ENCODE results near the gene MID1.

DNA sequence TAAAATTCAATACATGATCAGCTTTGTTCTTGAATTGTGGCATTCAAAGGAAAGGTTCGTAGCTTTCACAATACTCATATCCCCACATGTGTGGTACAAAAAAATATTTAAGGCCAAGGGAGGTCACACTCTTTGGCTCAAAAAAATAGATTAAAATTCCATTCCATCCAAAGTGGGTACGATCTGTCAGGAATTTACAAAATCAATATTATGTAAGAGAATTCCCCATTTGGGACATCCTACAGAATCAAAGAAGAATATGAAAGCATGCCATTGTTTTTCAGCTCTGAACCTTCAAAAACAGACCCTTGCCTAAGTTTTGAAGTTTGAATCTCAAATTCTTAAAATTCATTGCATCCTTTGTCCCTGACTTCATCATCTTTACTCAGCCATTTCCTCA is 85.8 kb downstream of the MID1 start:
- TF ChIP-seq, protein P1, sequence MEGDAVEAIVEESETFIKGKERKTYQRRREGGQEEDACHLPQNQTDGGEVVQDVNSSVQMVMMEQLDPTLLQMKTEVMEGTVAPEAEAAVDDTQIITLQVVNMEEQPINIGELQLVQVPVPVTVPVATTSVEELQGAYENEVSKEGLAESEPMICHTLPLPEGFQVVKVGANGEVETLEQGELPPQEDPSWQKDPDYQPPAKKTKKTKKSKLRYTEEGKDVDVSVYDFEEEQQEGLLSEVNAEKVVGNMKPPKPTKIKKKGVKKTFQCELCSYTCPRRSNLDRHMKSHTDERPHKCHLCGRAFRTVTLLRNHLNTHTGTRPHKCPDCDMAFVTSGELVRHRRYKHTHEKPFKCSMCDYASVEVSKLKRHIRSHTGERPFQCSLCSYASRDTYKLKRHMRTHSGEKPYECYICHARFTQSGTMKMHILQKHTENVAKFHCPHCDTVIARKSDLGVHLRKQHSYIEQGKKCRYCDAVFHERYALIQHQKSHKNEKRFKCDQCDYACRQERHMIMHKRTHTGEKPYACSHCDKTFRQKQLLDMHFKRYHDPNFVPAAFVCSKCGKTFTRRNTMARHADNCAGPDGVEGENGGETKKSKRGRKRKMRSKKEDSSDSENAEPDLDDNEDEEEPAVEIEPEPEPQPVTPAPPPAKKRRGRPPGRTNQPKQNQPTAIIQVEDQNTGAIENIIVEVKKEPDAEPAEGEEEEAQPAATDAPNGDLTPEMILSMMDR (IDR thresholded peaks at IDR 0.05) = no peak
- no peak for TF ChIP-seq POLR2AphosphoS5 (IDR thresholded peaks at IDR 0.05; ENCODE audit: low read depth, low read length)
- TF ChIP-seq, protein P2, sequence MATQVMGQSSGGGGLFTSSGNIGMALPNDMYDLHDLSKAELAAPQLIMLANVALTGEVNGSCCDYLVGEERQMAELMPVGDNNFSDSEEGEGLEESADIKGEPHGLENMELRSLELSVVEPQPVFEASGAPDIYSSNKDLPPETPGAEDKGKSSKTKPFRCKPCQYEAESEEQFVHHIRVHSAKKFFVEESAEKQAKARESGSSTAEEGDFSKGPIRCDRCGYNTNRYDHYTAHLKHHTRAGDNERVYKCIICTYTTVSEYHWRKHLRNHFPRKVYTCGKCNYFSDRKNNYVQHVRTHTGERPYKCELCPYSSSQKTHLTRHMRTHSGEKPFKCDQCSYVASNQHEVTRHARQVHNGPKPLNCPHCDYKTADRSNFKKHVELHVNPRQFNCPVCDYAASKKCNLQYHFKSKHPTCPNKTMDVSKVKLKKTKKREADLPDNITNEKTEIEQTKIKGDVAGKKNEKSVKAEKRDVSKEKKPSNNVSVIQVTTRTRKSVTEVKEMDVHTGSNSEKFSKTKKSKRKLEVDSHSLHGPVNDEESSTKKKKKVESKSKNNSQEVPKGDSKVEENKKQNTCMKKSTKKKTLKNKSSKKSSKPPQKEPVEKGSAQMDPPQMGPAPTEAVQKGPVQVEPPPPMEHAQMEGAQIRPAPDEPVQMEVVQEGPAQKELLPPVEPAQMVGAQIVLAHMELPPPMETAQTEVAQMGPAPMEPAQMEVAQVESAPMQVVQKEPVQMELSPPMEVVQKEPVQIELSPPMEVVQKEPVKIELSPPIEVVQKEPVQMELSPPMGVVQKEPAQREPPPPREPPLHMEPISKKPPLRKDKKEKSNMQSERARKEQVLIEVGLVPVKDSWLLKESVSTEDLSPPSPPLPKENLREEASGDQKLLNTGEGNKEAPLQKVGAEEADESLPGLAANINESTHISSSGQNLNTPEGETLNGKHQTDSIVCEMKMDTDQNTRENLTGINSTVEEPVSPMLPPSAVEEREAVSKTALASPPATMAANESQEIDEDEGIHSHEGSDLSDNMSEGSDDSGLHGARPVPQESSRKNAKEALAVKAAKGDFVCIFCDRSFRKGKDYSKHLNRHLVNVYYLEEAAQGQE (IDR thresholded peaks at IDR 0.05; ENCODE audit: insufficient read depth in 1 of 2, low read depth in 2 of 2, low read length in 1 of 2) = no peak
- TF ChIP-seq SIN3A (IDR thresholded peaks at IDR 0.05; ENCODE audit: borderline replicate concordance, insufficient read depth, low read depth, low read length) = no peak
- TF ChIP-seq TCF7L2 (IDR thresholded peaks at IDR 0.05; ENCODE audit: low read depth, low read length) = no peak
